Fibroblast of skin of abdomen (primary cell): ENCODE measurements around the gene CCRL2.
"Not testable (repeated sequence)": the region's sequence is repeated elsewhere in the genome, so short reads cannot be mapped to it uniquely, and the experiment has no call there.

ENCODE experiments used
- DNase-seq: peaks from one replicate; pipeline ENCODE4 v3.0.0-alpha.2; 2013

CCRL2 gene

DNA sequence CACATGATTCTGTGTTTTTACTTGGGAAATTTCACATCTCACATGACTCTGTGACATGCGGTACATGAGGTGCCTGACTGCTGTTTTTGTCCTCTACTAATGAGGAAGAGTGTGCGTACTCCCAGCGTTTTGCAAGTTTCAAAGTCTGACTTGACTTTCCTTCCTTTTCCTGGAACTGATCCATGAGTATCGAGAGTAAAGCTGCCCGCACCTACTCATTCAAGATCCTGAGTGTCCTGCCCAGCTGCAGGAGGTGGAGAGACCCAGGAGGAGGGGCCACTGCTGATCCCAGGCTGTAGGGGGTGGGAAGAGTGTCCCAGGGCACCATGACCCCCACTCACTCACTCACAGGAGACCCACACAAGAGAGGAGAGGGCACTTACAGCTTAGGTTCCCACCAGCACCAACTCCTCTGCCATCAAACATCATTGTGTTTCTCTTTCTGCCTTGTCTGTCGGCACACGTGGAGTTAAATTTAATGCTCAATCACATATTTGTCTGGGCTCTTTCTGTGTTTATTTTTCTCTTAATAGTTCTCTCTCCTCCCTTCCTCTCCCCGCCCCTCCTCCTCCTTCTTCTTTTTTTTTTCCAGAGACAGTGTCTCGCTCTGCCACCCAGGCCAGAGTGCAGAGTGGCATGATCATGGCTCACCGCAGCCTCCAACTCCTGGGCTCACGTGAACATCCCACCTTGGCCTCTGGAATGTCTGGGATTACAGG, 1.6 kb upstream of the CCRL2 start:
- no peak for DNase-seq

DNA sequence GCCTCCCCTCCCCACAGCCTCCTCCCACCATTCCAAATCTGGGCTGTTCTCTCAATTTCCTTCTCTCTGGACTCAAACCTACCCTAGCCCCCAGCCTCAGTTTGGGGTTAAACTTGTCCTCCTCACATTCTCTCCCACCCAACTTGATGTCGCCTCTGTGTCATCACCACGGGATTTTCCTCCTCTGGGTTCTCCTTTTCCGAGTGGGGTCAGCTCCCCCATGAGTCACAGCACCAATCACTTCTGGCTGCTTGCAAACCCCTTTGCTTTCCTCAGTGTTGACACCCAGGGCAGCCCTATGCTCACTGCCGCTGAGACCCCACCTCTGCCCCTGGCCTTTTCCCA, 644 bp upstream of the CCRL2 start:
- no peak for DNase-seq

DNA sequence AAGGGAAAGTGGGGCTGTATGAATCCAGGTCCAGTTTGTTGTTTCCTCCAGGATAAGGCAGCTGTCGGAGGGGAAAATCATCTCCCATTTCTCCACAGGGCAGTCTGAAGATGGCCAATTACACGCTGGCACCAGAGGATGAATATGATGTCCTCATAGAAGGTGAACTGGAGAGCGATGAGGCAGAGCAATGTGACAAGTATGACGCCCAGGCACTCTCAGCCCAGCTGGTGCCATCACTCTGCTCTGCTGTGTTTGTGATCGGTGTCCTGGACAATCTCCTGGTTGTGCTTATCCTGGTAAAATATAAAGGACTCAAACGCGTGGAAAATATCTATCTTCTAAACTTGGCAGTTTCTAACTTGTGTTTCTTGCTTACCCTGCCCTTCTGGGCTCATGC, 911 bp downstream of the CCRL2 start:
- DNase-seq: no peak

DNA sequence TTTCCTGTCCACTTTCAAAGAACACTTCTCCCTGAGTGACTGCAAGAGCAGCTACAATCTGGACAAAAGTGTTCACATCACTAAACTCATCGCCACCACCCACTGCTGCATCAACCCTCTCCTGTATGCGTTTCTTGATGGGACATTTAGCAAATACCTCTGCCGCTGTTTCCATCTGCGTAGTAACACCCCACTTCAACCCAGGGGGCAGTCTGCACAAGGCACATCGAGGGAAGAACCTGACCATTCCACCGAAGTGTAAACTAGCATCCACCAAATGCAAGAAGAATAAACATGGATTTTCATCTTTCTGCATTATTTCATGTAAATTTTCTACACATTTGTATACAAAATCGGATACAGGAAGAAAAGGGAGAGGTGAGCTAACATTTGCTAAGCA, 1.8 kb downstream of the CCRL2 start:
- DNase-seq: no peak

DNA sequence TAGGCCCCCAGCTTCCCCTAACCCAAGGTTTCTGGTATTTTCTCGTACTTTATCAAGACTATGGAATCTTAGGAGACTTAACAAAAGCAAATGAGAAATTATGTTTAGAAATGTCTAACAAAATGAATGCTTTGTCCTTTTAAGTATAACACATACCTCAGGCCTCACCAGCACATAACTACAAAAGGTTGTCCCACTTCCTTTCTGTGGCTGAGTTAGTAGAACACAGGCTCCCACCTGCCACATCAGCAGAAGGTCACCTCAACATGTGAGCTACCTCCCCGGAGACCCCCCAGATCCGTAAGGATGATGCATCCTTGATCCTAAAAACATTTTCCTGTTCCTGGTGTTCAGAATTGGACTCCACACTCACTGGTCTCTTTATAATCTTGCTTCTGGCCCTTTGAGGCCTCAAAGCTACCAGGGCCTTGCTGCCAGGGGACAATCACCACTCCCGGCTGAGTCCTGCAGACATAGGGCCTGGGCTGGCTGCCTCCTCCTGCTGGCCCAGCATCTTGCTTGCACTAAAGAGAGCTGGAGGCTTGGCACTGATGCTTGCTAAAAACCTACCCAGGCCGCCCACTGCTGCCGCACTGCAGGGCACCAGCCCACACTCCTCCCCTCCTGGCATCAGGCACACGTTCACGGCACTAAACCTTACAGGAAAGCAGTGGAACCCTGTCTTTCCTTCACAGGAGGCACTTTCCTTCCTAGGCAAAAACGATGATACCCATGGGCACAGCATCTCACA, 2.9 kb downstream of the CCRL2 start:
- no peak for DNase-seq

DNA sequence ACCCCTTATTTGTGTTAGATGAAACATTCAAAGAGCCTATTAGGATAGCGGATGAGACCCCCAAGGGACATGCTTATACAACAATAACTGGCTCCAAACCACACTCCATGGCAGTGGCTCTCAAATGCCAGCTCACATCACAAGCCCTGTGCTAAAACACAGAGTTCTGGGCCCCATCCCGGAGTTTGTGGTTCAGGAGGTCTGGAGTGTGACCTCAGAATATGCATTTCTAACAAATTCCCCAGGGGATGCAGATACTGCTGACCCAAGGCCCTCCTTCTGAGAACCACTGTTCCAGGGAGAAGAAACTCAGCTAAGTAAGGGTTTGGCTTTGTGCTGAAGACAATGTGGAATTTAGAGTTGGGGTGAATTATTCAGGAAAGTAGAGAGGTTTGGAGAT, 3.6 kb downstream of the CCRL2 start:
- no peak for DNase-seq

DNA sequence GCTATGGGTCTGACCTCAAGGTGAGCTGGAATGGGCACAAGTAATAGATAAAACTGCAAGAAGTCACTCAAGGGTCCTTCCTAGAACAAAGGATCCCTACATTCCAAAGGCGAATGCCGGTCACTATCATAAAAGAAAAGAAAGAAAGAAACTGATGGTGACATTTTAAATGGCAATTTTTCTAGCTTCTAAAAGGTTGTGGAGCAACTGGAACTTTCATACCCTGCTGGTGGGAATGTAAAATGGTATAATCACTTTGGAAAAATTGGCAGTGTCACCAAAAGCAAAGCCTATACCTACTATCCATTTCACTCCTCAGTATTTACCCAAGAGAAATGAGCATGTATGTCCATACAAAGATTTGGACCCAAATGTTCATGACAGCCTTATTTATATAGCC, 4.2 kb downstream of the CCRL2 start:
- no peak for DNase-seq

DNA sequence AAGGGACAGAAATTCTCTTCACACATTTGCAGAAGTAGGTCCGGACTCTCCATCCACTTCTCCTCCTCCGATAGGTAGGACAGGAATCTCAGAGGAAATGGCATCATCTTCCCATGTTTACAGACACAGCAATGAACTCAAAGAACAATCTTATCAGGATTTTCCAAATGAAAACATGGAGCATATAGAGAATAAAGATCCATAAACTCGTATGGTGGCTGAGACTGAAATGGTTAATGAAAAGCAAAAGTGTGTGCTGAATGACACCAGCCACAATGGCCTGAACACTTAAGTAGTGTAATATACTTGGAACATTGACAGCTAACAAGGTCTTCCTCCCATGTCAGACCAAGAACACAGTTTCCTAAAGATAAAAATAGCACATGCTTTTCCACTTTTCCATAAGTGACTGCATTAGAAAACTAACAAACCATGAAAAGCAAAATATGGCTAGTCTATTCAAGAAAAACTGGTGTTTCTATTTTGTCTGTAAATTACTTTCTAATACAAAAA, 5.8 kb downstream of the CCRL2 start:
- no peak for DNase-seq

DNA sequence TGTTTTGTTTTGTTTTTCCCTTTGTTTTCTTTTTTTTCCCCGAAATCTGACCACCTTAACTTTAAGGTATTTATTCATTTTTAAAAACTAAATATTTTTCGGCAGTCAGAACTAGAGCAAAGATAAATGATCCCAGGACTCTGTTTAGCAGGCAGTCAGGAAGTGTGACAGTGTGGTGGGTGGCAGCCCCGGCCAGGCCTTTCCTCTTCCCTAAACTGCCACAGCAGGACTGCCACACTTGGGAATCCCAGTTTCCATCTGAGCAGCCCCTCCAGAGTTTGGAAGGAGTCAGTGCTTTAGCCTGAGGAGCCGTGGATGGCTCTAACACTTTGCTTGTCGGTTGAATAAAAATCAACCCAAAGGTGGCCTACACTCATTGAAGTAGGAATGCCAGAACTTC, 6.9 kb downstream of the CCRL2 start:
- DNase-seq: no peak

DNA sequence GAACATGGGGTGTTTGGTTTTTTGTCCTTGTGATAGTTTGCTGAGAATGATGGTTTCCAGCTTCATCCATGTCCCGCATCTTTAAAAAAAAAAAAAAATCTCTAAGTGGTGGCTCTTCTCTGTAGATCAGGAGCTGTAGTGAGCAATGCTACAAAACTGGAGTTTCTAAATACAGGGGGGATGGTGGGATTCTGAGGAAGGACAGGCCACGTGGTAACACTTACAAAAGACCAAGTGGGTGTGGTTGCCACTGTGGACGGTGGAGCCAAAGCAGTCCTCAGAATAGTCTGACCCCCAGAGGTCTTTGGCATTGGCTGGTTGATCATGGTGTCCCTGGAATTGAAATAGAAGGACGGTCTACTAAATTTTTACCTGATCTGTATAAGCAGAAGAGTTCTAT, 7.7 kb downstream of the CCRL2 start:
- no peak for DNase-seq

DNA sequence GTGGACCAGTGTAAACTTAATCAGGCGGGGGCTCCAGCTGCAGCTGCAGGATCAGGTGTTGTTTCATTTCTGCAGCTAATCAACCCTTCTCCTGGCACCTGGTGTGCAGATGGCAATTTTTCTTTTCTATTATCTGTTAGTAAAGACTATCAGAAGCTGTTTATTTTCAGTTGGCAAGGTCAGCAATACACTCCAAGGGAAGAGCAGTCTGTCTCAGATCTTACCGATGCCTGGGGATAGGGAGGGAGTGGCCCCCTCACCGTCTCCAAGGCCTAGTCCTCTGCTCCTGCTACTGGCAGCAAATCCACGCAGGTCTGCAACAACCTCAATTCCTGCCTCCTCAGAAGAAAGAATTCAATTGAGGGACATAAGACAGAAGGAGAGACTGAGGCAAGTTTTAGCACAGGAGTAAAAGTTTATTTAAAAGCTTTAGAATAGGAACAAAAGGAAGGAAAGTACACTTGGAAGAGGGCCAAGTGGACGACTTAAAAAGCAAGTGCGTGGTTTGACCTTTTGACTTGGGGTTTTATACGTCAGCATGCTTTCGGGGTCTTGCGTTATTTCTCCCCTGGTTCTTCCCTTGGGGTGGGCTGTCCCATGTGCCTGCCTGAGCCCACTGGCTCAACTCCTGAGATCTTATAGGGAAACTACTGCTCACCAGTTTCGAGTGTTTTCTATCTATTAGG, 9.2 kb downstream of the CCRL2 start:
- DNase-seq: no peak

DNA sequence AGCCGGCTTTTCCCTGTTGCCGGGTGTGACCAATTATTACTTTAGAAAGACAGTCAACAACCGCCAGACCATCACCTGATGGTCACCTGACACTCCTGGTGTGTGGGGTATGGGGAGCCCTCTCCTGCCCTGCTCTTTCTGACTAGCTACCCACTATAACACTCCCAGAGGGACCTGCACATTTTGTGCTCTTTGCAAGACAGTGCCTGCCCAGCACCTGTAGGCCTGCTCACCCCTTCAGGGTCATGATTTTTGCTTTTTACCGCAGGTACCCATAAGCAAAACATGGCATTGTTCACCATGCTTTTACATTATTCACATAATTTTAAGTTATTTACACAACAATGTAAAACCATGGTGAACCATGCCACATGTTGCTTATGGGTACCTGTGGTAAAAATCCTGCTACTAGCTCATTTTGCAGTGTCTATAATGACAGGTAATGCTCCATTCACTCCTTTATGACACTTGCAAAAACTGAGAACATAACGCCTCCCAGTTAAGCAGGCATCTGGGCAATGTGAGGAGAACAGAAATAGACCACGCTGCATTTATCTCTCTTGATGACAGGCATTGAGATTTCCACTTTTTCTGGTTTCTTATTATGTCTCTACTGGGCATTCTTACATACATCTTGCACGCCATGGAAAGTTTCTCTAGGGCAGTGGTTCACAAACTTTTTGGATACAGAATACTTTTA, 9.9 kb downstream of the CCRL2 start:
- no peak for DNase-seq

DNA sequence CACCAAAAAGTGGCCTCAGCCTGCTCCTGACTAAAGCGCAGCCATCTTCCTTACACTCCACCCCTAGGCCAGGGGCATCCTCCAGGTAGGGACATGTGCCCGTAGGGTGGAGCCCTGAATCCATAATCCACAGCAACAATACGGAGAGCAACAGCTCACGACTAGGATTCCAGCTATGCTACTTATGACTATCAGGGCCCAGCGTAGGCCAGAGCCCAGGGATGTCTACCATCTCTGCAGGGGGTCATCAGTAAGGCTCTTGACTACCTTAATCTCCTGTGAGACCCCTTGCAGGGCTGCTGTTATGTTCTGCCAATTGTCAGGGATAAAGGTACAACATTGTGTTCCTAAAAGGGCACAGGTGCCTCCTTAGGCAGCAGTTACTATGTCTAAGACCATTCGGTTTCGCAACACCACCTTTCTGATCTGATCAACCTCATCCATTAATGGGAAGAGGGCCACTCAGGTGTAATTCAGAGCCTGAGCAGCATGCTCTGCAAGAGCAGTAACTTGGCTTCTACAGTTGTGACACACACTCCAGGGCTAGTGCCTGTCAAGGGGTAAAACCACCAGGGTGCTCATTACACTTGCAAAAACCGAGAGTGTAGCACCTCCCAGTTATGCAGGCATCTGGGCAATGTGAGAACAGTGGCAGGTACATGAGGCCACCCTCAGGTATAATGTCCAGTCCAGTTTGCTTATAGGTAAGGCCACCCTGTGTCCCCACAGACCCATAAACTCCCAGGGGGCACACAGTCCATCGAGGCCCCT, 11.0 kb downstream of the CCRL2 start:
- no peak for DNase-seq

DNA sequence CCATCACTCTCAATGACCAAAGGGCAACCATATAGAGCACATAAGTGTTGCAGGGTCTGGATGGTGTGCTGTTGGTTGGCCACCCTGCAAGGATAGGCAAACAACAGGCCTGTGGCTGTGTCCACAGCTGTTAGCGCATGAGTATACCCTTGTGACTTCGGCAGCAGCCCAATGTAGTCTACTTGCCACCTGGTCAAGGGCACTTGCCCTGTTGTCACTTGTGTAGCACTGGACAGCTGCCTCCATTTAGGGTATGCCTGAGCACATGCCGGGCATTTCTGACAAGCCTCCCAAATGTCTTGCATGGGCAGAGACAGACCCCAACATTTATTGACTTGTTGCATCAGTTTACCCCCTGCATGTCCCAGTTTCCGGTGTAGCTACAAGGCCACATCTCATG, 12.8 kb downstream of the CCRL2 start:
- DNase-seq: no peak

DNA sequence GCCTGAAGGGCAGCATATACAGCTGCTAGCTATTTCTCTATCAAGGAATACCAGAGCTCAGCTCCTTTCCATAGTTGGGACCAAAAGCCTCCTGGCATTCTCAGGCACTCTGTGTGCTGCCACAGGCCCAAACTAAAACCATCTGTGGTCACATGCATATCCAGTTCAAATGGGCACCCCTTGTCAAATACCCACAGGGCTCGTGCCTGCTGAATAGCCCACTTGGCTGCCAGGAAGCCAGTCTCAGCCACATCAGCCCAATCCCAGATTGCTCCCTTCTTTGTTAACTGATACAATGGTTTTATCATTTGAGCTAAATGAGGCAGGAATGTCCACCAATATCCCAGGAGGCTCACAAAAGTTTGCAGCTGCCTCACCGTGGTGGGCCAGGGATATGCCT, 13.9 kb downstream of the CCRL2 start:
- DNase-seq: no peak

DNA sequence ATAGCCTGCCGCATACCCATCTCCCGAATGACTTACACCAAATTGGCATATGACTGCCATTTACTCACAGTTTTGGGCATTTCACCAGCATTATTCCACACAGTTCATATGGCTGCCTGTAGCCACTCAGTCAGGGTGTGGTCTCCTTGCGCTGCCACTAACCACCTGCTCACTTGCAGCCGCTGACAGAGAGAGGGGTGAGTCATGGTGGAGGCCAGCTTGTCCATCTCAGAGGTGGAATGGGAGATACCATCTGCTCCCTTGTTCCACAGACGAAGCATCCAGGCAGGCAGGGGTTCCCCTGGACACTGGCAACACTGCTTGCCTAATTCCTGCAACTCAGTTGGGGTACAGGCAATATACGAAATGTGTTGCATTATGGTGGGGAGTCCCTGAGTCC, 15.6 kb downstream of the CCRL2 start:
- no peak for DNase-seq

DNA sequence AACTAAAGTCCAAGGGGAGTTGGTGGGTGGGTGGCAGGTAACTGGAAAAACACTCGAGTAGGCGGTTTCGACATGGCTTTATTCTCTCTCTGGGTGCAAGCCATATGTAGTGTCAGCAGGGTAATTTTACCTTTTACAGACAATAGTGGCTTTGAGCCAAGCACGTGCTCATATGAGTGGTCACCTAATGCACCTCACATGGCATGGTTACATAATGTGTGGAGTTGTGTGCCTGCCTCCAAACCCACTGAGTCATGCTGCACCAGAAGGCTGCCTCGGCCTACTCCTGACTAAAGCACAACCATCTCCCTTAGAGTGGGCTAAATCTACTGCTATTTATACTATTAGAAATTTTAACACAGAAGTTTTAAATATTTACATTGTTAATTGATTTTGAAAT, 16.5 kb downstream of the CCRL2 start:
- DNase-seq: no peak

DNA sequence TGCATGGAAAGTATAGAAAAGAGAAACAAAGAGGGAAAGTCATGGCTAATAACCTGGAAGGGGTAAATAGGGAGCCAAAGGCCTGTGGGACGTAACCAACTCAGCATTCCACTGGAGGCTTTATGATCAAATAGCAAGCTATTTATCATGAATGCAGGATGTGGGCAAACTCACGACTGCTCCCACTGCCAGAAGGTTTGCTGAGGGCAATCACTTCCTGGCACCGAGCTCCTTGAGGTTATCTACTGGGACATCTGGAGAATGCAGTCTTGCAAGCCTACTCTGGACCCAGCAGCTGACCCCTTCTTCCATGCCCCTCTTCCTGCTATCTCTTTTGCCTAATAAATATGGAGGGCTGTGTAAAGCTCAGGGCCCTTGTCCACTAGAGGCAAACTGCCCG, 19.4 kb downstream of the CCRL2 start:
- DNase-seq: not testable (repeated sequence)

DNA sequence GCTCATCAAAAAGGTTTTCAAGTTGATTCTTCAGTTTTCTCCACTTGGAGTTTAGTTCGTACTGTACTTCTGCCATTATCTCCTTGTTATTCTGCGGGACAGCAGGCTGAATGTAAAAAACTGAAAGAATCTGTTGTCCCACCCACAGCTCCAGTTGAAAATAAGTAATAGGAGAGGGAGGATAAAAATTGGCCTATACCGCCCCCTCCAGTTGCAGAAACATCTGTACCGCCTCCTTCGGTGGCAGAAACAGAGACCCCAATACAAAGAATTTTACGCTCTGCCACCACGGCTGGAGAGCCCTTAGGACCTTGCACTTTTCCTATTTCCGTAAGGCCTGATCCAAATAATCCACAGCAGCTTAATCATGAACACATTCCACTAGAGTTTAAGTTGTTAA, 20.3 kb downstream of the CCRL2 start:
- not testable (repeated sequence) for DNase-seq

DNA sequence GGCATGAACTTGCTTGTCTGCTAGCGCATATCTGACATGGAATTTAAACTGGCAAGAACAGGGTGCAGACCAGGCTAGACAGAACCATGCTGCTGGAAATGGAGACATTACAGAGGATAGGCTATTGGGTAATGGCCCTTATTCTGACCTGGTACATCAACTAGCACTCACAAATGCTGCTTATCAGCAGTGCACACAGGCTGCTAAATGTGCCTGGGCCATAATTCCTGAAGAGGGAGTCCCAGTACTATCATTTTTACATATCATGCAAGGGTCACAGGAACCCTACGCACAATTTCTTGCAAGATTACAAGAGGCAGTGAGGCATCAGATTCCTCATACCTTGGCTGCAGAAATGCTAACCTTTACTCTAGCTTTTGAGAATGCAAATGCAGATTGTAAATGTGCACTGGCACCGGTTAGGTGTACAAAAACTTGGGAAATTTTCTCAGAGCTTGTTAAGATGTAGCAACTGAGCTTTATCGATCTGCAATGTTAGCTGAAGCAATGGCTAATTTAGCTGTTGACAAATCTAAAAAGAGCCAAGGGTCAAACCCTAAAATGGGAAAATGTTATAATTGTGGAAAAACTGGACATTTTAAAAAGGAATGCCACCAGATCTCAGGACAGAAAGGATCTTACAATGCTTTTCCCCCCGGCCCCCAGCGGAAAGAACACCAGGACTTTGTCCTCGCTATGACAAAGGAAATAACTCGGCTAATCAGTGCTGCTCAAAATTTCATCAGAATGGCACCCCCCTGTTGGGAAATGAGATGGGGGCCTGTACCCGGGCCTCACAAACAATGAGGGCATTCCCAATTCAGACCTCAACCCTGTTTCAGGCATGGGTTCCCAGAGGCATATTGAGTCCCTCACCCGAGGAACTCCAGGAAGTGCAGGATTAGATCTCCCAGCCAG, 21.1 kb downstream of the CCRL2 start:
- DNase-seq: no peak

DNA sequence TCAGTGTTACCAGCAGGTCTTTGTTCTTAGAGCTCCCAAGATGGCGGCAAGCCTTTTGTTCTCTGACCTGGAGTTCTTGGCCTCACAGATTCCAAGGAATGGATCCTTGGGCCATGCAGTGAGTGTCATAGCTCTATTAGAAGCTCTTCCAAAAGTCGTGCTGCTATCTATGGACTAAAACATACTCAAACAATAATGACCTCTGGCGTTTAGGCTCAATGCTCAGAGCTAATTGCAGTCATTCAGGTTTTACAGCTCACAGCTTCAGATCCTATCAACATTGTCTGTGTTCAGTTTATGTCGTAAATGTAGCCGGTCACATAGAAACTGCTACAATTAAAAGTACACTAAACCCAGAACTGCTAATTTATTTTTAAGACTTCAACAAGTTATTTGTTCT, 22.2 kb downstream of the CCRL2 start:
- no peak for DNase-seq
